T-helper 1 cell treated with Interleukin-12 subunit alpha and Interleukin-12 subunit beta and Interleukin-4 antibody, amounts not matched to agents 30 μg/mL and 1 μg/mL, for 36 hours (primary cell): ENCODE measurements around the gene LCMT2.

Experiments used
- H3K27ac Mint-ChIP-seq: one replicate; pipeline ENCODE4 v1.8.0; 2021; ENCODE audit warnings: mild to moderate bottlenecking, mixed read lengths
- H3K27me3 Mint-ChIP-seq: one replicate; pipeline ENCODE4 v1.8.0; 2021; ENCODE audit warnings: low read depth, mixed read lengths
- H3K36me3 Mint-ChIP-seq: one replicate; pipeline ENCODE4 v1.8.0; 2021; ENCODE audit warnings: low read depth, mixed read lengths
- H3K4me1 Mint-ChIP-seq: one replicate; pipeline ENCODE4 v1.8.0; 2021; ENCODE audit warnings: low read depth, mixed read lengths
- H3K4me3 Mint-ChIP-seq: one replicate; pipeline ENCODE4 v1.8.0; 2021; ENCODE audit warnings: mild to moderate bottlenecking, moderate library complexity, mixed read lengths
- H3K9me3 Mint-ChIP-seq: one replicate; pipeline ENCODE4 v1.8.0; 2021; ENCODE audit warnings: mixed read lengths

LCMT2 gene

DNA sequence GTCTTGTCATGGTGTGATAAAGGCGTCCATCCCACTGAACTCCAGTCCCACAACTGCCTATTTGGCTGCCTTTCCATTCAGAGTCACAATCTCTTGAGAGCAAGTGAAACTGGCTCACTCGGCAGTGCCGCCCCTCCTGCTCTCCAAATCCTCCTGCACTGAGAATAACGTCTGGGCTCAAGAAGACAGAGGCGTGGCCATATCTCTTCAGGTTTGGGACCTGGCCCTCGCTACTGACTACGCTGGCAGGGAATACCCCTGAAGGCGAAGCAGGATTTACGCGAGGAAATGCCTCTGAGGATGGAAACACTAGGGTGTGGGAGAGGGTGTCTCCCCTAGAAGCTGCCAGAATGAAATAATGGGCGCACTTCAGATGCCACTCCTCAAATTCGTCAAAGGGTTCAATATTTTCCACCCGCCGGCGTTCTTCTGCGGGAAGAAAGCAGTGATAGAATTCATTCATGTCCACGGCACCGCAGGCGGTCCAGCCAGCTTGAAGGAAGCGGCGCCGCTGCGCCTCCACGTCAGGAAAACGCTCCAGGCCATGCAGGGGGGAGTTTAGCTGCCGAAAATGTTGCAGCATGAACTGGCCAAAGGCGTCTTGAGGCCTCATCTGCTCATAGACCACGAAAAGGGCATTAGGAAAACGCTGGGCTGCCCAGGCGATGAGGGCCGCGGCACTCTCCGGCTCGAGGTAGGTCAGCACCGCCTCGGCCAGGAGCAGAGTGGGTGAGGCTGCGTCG, 985 bp downstream of the LCMT2 start:
- Mint-ChIP-seq H3K4me3 (peak overlapping the region; percentile 89), H3K27me3 (no peaks in the 10 kb centered on the region), H3K4me1 (peaks cover 24% of the 10 kb centered on the region), H3K36me3 (peaks cover 26% of the 10 kb centered on the region), H3K27ac (peak overlapping the region; percentile 97), H3K9me3 (no peaks in the 10 kb centered on the region)

DNA sequence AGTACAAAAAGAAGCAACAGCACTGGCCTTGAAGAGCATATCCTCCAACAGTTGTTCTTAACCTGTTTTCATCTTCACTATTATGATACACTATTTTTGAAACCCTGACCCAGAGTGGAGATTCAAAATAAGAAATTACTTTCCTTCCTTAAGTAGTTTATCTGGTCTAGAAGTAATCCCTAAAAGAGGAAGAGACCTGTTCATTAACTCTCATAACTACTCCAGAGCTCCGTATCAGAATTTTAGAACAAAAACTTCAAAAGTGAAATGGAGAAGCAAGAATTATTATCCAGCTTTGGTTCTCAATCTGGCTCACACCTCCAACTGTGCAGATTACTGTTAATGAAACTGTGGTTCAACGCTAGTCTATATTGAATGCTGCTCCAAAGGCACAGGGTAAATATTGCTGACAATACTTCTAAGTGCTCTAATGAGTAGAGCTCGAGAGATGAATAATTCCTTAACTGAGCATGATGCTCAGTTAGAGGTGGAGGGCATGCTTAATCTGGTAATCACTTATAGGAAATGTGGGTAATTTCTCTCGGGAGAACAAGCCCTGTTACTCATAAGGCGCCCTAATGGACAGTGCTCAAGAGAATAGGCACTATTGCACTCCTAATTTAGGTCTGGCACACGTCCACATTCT, 5.2 kb downstream of the LCMT2 start:
- H3K4me1 Mint-ChIP-seq = peaks cover 12% of the 10 kb centered on the region
- H3K9me3 Mint-ChIP-seq = no peaks in the 10 kb centered on the region
- no peak overlapping the region for H3K4me3 Mint-ChIP-seq
- H3K36me3 Mint-ChIP-seq = peaks cover 13% of the 10 kb centered on the region
- H3K27me3 Mint-ChIP-seq = peaks cover 10% of the 10 kb centered on the region
- H3K27ac Mint-ChIP-seq = no peak overlapping the region

GRCh38 chr15:43318990-43319771, 11.2 kb downstream of the LCMT2 start:
- Mint-ChIP-seq H3K27me3 (peaks cover 27% of the 10 kb centered on the region), H3K36me3 (no peaks in the 10 kb centered on the region), H3K27ac (no peak overlapping the region), H3K9me3 (no peaks in the 10 kb centered on the region), H3K4me3 (no peak overlapping the region), H3K4me1 (no peaks in the 10 kb centered on the region)

DNA sequence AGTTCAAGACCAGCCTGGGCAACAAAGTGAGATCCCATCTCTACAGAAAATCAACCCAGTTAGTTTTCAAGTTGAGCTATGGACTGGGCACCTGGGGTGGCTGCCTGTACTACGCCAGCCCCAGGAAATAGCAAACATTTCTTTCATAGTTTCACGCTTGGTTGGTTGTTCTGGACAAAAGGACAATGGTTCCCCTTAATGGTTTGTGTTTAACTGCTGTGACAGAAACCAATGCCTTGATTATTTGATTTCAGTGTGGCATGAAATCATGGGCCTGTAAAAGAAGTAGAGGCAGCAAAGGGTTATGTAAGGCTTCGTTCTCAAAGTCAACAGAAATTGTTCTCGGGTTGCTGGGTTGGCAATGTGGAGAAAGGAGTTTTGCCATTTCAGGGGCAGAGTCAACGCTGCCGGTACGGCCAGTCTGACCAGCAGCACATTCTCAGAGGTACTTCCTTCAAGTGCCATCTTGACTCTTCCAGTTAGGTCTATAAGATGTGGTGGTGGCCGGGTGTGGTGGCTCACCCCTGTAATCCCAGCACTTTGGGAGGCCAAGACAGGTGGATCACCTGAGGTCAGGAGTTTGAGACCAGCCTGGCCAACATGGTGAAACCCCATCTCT, 12.7 kb downstream of the LCMT2 start:
- Mint-ChIP-seq H3K4me3 (no peak overlapping the region), H3K27me3 (peaks cover 23% of the 10 kb centered on the region)

GRCh38 chr15:43316971-43317346, 13.4 kb downstream of the LCMT2 start:
- Mint-ChIP-seq H3K27ac (no peak overlapping the region), H3K4me1 (no peaks in the 10 kb centered on the region), H3K36me3 (no peaks in the 10 kb centered on the region), H3K4me3 (no peak overlapping the region), H3K27me3 (peaks cover 23% of the 10 kb centered on the region), H3K9me3 (no peaks in the 10 kb centered on the region)

More for the DNA sequence above, 12.7 kb downstream of the LCMT2 start:
- H3K36me3 Mint-ChIP-seq = no peaks in the 10 kb centered on the region
- H3K27ac Mint-ChIP-seq = no peak overlapping the region
- H3K9me3 Mint-ChIP-seq = no peaks in the 10 kb centered on the region
- no peaks in the 10 kb centered on the region for H3K4me1 Mint-ChIP-seq

DNA sequence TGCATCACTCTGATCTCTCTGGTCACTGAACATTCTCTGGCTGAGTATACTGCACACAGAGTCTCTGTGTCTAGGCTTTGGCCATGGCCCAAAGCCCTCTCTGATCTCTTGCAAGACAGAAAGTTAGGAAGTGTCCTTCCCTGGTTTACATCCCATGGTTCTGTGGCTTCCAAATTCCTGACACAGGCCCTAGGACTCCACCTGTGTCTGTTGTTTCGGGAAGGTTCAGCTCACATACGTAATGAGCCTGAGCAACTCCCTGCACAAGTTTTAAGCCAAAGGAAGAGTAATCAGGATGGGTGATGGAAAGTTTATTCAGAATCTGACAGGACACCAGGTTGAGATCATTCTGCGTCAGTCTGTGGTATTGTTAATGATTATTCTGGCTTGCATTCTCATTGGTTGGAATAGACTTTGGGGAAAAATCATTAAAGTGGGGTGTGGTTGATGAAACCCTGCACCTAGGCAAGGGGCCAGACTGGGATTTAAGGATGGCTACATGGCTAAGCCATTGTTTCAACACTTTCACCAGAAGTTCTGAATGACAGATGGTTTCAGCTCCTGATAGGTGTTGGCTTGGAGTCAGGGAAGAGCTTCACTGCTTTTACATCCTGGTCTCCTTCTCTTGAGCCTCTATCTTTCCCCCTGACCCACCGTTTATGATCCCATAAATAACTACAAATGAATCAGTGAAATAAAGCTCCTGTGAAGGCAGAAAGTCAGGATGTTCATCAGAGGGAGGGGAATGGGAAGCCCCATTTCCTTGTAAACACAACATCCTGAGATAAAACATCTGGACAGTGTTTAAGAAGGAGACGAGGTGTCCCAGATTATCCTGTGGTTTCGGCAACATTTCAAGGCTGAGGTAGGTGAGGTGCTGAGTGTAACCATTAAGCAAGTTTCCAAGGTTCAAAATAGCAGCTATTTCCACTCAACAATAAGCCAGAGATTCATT, 14.1 kb downstream of the LCMT2 start:
- no peaks in the 10 kb centered on the region for H3K4me1 Mint-ChIP-seq
- peaks cover 22% of the 10 kb centered on the region for H3K27me3 Mint-ChIP-seq
- no peaks in the 10 kb centered on the region for H3K9me3 Mint-ChIP-seq
- no peaks in the 10 kb centered on the region for H3K36me3 Mint-ChIP-seq
- H3K4me3 Mint-ChIP-seq = no peak overlapping the region
- H3K27ac Mint-ChIP-seq = no peak overlapping the region

DNA sequence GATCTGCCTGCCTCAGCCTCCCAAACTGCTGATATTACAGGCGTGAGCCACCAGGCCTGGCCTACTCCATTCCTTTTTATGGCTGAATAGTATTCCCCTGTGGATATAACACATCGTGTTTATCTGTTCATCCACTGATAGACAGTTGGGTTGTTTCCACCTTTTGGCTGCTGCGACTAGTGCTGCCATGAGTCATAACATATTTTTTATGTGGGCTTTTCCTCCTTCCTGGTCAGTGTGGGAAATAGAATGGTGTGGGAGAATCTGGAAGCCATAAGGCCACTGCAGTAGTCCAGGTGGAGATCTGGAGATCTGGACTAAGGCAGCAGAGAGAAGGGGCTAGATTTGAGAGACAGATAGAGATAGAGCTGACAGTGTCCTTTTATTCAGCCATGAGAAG, 16.2 kb downstream of the LCMT2 start:
- Mint-ChIP-seq H3K4me1 (no peaks in the 10 kb centered on the region), H3K36me3 (no peaks in the 10 kb centered on the region), H3K27me3 (peaks cover 34% of the 10 kb centered on the region), H3K9me3 (no peaks in the 10 kb centered on the region), H3K27ac (no peak overlapping the region), H3K4me3 (no peak overlapping the region)

DNA sequence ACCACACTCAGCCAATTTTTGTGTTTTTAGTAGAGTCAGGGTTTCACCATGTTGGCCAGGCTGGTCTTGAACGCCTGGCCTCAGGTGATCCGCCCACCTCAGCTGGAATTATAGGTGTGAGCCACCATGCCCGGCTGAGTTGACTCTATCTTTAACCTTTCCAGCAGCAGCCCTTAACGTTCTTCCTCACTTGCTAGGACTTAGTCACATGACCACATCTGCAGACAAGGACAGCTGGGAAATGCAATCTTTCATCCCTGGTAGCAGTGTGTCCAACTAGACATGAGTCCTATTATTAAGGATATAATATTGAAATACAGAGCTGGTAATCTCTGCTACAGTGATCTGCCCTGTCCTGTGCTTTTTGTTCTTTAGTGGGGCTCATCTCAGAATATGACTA, 18.0 kb downstream of the LCMT2 start:
- Mint-ChIP-seq H3K4me1 (peaks cover 4% of the 10 kb centered on the region), H3K4me3 (no peak overlapping the region), H3K27ac (no peak overlapping the region), H3K27me3 (peaks cover 35% of the 10 kb centered on the region), H3K36me3 (no peaks in the 10 kb centered on the region), H3K9me3 (no peaks in the 10 kb centered on the region)

DNA sequence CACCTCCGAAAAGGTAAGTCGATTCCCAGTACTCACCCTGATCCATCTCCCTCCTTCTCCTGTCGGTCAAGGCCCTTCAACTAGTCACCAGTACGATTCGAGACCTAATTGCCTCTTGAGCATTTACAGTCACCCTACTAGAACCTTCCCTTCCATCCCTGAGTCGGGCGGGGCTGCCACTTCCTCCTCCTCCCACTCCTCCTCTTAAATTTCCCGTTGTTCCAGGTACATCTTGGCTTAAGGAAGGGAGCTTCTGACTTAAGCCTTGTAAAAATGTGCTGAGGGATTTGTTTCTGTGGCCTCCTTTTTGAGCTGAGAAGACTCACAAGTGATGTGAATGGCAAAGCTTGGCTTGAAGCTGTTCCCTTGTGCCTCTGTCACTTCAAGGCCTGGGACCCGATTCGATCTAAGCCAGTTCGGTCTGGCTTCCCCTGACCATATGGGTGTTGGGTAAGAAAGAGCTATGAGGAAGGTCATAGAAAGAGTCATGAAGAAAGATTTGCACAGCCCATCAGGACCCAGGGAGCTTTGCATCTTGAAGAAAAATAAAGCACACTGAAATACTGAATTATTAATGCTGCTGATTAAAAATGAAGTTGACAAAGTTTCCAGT, 28.1 kb downstream of the LCMT2 start, which contains the start of gene TGM7:
TSS of gene TGM7 (minus strand) at position 51 of the 613 bp plus-strand sequence.
- H3K4me3 Mint-ChIP-seq = no peak within 1 kb of the TSS
- no peaks in the 10 kb centered on the region for H3K36me3 Mint-ChIP-seq
- no peaks in the 10 kb centered on the region for H3K9me3 Mint-ChIP-seq
- H3K4me1 Mint-ChIP-seq = peaks cover 2% of the 10 kb centered on the region
- H3K27me3 Mint-ChIP-seq = peaks cover 42% of the 10 kb centered on the region
- no peak within 1 kb of the TSS for H3K27ac Mint-ChIP-seq

GRCh38 chr15:43299884-43300283, 30.5 kb downstream of the LCMT2 start:
- no peak overlapping the region for H3K27ac Mint-ChIP-seq
- H3K4me3 Mint-ChIP-seq = no peak overlapping the region
- peaks cover 39% of the 10 kb centered on the region for H3K27me3 Mint-ChIP-seq
- peaks cover 2% of the 10 kb centered on the region for H3K4me1 Mint-ChIP-seq
- no peaks in the 10 kb centered on the region for H3K36me3 Mint-ChIP-seq
- no peaks in the 10 kb centered on the region for H3K9me3 Mint-ChIP-seq

DNA sequence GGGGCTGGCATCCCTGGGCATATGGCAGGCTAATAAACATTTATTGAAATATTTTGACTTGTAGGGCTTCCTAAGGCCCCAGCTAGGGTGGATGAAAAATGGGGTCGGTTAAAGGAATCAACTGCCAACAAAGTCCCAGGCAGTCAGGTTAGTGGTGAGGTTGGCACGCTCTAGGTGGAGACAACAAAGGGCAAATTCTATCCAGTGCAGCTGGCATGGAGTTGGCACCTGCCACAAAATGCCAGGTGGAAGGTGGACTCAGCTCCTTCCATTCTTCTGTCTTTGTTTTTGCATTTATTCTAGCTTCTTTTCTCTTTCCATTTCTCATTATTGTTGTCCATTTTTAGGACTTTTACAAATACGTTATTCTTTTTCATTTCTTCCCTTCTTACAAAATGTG, 31.0 kb downstream of the LCMT2 start:
- H3K4me1 Mint-ChIP-seq = peaks cover 2% of the 10 kb centered on the region
- H3K27me3 Mint-ChIP-seq = peaks cover 44% of the 10 kb centered on the region
- H3K36me3 Mint-ChIP-seq = no peaks in the 10 kb centered on the region
- H3K9me3 Mint-ChIP-seq = no peaks in the 10 kb centered on the region
- no peak overlapping the region for H3K4me3 Mint-ChIP-seq
- no peak overlapping the region for H3K27ac Mint-ChIP-seq

GRCh38 chr15:43294091-43294706, 36.2 kb downstream of the LCMT2 start:
- H3K4me3 Mint-ChIP-seq = no peak overlapping the region
- H3K27ac Mint-ChIP-seq = no peak overlapping the region
- H3K9me3 Mint-ChIP-seq = no peaks in the 10 kb centered on the region
- H3K36me3 Mint-ChIP-seq = no peaks in the 10 kb centered on the region
- H3K4me1 Mint-ChIP-seq = peaks cover 2% of the 10 kb centered on the region
- H3K27me3 Mint-ChIP-seq = peaks cover 64% of the 10 kb centered on the region

- peaks cover 61% of the 10 kb centered on the region for H3K27me3 Mint-ChIP-seq
- no peaks in the 10 kb centered on the region for H3K36me3 Mint-ChIP-seq
- no peak overlapping the region for H3K27ac Mint-ChIP-seq
- no peaks in the 10 kb centered on the region for H3K9me3 Mint-ChIP-seq
- H3K4me3 Mint-ChIP-seq = no peak overlapping the region
- H3K4me1 Mint-ChIP-seq = peaks cover 2% of the 10 kb centered on the region
These were observed 36.9 kb downstream of the LCMT2 start for GRCh38 chr15:43293432-43293831.
